Measurements from ENCODE around the gene HMCES.

The HMCES gene

DNA sequence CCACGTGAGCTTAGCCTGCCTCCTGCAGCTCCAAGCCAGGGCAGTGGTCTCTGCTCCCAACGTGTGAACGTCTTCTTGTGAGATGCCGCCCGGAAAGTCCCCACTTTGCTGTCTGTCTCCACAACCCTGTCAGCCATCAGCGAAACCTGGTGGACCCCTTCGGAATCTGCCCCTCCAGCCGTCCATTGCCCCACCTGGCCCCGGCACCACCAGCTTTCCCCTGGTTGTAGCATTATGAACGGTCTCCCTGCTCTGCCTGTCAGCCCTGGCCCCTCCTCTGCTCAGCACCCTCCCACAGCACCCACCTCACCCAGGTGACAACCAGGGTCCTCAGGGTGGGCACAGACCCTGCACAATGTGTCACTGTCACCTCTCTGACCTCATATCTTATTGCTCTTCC is 71.1 kb downstream of the HMCES start:
- no peak for DNase-seq

GRCh38 chr3:129352045-129352444 is 73.4 kb downstream of the HMCES start:
- DNase-seq = no peak

DNA sequence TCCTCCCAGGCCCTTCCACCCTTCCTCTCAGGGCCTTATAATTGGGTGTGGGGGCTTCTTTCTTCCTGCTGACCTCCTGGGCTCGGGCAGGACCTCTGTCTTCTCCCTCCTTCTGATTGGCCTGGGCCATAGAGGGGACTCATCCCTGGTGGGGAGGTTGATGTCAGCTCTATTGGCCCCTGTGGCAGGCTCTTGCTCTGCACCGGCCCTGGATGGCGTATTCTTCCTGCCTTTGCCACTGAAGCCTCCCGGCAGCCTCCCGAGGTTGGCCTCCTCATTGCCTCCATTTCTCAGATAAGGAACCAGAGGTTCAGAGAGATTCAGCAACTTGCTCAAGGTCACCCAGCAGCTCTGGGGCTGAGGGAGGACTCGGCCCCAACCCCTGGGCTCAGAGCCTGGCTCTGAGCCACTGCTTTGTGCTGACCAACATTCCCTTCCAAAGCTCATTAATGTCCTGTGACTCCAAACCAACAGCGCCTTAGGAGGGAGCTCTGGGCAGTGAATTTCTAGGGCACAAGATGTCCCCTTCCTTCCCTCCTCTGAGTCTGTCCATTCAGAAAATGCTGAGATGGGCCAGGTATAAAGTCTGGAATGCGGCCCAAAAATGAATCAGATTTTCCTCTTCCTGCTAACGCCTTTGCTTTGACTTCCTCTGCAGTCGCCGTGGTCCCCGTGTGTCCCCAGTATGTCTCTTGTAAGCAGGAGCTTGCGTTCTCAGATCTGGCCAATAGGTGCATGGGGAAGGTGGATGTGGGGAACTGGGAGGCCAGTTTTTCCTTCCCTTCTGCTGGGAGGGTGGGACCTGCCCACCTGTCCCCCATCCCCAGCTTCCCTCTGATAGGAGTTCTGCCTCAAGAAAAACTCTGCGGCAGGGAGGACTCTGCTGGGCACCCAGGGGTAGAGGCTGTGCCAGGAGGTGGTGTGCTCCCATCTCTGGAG is 74.2 kb downstream of the HMCES start:
- DNase-seq = no peak

DNA sequence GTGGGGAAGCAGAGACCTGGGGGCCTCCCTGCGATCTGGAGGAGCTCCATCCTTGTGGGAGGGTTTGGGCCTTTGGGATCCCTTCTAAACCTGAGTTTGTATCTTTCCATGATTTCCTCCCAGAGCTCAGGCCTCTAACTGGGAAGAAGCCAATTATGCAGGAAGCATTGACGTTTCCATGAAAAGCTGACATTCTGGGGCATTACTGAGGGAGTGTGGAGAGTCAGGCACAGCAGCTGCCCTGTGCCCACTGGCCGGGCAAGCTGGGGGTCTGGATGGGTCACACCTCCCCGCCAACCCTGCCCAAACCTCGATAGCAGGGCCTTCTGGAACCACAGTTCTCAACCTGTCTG is 74.9 kb downstream of the HMCES start:
- DNase-seq = no peak

Measured in DMS153 (cell line).